GM18502 (cell line): ENCODE measurements around the gene ABCA13.

Experiments used
- ATAC-seq: cut with Tn5 transposase; IDR thresholded peaks from one replicate; pipeline ENCODE4 v1.9.1; 2021; ENCODE audit warnings: mild to moderate bottlenecking; ENCODE audit not compliant: unreplicated experiment, poor library complexity

ABCA13 gene

DNA sequence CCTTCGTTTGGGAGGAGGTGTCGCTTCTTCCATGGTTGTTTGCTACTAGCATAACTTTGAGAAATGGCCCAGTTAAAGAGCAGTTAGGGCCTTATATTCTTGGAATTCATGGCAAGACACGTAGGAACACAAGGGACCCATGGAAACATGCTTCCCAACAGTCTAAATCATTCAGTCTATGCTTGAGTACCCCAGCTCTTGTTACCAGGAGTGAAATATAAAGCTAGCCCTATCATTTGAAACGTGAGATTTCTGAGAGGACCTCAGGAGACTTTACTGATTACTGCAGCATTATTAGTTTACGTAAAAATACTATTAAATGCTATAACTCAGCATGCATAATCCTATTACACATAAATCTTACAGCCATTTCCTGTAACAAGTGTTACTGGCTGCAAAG, 424.5 kb downstream of the ABCA13 start:
- no peak for ATAC-seq

DNA sequence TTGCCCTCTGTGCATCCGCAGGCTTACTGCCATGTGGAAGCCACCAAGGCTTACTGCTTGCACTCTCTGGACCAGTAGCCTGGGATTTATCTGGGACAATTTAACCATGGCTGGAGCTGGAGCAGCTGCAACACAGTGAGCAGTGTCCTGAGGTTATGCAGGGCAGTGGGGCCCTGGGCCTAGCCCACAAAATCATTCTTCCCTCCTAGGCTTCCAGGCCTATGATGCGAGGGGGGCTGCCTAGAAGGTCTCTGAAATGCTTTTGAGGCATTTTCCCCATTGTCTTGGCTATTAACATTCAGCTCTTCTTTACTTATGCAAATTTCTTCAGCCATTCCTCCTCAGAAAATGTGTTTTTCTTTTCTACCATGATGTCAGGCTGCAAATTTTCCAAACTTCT, 439.4 kb downstream of the ABCA13 start:
- ATAC-seq = no peak

DNA sequence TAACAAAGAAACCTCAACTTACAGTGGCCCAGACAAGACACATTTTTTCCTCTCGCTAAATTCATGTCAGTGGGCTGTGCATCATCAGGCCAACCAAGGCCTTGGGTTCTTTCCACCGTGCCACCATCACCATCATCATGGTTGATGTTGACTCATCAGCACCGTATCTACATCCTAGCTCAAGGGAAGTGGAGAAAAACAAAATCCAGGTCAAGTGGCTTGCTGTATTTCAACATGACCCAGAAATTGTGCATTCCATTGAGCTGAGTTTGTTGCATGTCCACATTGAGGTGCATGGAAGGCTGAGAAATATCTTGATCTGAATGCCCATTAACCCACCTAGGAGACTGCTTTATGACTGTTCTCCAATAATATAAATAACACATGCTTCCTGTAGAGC, 440.7 kb downstream of the ABCA13 start:
- no peak for ATAC-seq

DNA sequence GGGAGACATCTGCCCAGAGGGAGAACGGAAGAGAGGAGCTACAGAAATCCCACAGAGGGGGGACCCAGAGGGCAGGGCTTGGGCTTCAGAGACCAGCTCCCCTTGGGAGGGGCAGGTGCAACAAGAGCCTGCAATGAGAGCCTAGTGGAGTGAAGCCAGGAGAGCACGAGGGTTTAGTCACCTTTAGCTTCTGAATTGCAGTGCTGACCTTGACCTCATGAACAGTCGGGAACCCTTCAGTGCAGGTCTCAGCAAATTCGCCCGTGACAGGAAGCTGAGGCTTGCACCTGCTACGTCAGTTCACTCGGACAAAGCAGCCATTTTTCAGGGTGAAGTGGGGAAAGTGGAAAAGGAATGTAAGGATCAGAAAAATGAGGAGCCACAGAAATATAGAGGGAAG, 446.2 kb downstream of the ABCA13 start:
- ATAC-seq = no peak

DNA sequence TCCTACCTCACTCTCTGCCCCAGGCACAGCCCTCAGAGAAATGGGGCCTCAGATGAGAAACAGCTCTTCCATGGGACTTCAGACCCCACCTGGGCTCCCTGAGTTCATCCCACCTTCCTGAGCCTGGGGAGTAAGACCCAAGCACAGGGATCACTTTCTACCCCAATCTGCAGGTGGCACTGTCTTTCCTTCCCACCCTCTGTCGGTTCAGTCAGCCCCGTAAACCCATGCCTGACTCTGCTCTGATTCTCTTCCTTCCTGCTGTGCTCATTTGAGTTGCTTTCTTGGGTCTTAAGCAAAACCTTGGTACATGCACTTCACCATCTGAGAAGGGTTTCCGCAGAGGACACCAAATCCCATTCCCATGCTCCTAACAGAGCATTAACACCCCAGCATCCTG, 446.7 kb downstream of the ABCA13 start:
- no peak for ATAC-seq

DNA sequence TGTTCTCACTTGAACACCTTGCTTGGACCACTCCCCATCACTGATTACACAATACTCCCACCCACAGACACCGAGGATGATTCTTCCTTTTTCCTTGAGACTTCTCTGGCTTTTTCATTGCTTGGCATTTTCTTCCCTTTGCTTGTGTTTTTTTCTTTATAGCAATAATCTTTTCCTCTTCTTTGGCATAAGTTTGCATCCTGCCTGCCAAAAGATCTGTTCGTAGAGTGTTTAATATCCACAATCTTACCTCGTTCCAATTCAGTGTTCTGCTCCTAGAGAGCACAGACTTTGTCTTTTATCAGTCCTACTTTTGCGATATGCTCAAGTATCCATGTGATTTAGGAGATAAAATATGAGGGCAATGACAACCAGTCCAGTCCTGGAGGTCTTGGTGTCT, 449.8 kb downstream of the ABCA13 start:
- ATAC-seq = no peak

DNA sequence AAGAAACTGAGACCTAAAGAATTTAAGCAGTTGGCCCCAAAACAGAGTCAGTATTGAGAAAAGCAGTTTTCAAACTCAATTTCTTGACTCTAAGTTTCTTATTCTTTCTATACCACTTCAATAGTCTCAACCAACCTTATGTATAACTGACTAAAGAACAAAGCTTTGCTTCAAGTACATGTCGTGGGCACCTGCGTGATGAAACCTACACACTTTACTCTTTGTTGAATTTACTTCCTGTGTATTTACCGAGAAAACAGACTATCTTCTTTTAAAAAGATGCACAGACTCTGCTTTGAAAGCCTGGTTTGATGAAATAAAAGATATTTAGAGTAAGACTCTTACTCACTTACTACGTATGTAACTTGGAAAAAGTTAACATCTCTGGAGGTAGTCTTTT, 455.9 kb downstream of the ABCA13 start:
- ATAC-seq = no peak

DNA sequence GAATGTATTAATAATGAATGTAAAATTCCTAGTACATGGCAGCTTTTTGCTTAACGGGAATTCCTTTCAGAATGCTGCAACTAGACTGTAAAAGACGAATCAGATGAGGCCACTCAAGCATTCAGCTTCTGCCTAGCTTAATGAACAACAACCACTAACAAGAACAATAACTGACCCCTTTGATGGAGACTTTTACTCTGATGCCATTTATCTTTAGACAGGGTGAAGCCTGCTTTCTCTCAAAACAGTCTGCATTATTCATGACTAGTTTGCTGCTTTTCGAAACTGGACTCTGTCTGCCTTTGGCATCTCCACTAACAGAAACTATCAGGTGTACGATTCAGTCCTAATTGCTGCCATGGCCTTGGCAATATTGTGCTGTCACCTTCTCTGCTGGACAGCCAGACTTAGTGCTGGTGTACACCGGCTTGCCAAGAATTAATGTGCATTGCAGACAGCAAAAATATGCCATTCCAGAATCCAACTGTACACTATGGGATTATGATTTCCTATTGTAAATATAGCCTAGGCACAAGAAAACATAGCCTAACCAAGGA, 457.6 kb downstream of the ABCA13 start:
- ATAC-seq = no peak

DNA sequence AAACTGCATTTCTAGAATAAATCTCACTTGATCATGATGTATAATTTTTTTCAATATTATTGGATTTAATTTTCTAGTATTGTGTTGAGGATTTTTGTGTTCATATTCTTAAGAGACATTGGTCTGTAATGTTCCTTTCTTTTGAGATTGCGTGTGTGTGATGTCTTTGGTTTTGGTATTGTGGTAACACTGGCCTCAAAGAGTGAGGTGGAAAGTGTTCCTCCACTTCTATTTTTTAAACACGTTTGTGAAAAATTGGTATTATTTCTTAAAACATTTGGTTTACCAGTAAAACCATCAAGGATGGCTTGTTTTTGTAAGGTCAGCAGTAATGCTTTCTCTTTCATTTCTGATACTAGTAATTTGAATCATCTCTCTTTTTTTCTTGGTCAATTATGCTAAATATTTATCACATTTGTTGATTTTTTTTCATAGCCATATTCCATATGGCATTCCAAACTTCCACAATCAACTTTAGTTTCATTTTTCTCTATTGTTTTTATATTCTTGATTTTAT, 462.9 kb downstream of the ABCA13 start:
- ATAC-seq = no peak

DNA sequence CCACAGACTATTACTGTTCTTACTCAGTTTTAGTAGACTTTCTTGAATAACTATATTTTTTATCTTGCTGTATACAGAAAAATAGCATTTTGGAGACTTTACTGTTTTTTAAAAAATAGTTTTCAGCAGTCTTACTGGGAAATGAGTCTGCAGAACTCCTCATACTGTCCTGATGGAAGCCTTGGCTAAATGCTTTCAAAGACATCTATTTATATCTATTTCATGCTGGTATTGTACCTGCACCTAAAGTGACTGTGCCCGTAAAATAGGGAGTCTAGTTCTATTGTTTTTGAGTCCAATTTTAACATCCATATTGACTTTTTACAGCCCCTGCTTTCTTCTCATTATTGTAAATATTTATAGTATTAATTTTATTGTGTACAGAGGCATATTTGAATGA, 464.5 kb downstream of the ABCA13 start:
- no peak for ATAC-seq

DNA sequence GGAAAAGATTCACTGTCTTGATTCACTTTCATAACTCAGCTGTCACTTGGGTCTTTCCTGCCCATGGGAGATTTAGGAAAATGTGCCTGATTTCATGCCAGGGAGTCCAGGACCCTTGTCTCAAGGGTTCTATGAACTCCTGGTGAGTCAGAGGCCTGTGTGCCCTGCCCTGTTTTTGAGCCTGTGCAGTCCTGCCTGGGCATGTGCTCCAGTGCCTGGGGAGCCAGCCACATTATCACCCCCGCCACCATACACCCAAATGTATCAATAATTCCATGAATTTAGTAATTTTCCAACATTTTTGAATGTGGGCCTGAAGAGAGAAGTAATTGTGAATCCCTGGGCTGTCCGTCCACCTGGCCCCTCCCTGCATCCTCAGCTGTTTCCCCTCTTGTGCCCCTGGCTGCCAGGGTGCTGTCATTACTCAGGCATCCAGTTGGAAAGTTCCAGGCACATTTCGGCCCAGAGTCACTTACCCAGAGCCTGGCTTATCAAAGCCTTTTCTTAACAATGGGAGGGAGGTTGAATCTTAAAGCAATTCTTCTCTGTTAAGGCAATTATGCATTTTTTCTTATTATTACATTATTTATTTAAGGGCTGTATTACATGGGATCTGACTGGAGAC, 465.2 kb downstream of the ABCA13 start:
- ATAC-seq = no peak

DNA sequence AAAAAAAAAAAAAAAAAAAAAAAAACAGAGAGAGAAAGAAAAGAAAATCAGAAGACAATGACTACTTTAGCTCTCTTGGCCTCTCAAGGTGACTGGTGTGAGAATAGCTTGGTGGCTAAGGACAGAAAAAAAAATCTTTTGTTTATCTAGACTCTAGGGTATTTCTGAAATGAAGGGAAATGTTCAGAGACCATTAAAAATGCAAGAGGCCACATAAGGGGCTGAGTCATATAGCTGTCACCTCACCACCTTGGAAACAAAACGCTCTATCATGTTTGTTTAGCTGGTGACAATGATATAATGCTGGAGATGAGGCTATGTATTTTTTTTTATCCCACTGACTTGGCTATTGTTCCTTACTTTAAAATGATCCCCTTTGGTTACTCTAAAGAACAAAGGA, 466.1 kb downstream of the ABCA13 start:
- ATAC-seq = no peak

DNA sequence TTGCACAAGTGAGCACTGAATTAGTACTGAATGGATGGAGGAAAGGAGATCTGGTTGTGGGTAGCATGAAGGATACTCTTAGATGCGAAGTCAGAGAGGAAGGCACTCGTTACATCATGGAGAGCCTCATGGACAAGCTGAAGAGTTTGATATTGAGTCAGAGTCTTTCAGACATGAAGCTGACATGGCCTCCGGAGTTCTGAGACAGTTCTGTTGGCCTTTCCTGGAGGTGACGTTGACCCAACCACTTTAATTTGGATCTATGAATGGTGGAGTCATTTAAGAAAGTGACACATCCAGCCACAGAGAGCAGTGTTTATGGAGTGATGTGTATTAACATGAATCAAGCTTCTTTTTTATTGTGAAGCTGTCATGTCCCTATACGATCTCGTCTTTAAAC, 466.8 kb downstream of the ABCA13 start:
- no peak for ATAC-seq

DNA sequence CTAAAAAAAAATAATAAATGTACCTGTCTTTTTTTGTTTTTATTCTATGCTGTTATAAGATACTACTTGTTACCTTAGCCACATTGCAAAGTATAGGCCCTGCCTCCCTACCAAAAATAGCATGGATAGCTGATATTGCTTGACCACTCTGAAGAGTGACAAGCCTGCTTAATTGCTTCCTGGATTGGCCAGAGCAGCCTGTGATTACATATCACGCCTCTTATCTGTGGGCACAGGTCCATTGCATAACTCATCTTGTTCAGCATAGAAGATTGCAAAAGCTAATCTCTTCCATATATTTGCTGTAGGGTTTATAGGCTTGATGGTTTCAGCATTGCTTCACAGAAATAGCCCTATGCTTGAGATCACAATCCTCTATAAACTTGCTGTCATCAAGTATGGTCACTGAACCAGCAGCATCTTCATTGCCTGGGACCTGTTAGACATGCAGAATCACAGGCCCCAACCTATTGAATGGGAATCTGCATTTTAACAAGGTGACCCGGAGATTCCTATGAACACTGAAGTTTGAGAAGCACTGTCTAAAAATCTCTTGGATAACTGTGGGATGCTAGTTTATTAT, 472.3 kb downstream of the ABCA13 start:
- no peak for ATAC-seq

DNA sequence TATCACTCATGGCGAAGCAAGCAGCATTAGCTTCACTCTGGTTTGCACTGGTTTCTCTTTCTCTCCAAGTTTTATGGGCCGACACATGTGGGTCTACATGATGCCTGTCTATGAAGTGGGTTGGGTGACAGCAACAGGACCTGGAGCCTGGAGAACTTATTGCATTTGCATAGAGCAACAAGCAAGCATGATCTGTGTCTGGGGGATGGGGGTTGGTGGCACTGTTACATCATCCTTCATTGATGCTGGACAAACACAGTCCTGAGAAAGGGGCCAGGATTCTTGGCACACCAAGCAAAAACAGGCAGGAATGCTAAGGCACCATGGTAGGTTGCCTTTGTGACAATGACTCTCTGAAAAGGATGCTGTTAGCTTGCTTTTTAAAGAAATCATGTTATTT, 486.9 kb downstream of the ABCA13 start:
- ATAC-seq = no peak

DNA sequence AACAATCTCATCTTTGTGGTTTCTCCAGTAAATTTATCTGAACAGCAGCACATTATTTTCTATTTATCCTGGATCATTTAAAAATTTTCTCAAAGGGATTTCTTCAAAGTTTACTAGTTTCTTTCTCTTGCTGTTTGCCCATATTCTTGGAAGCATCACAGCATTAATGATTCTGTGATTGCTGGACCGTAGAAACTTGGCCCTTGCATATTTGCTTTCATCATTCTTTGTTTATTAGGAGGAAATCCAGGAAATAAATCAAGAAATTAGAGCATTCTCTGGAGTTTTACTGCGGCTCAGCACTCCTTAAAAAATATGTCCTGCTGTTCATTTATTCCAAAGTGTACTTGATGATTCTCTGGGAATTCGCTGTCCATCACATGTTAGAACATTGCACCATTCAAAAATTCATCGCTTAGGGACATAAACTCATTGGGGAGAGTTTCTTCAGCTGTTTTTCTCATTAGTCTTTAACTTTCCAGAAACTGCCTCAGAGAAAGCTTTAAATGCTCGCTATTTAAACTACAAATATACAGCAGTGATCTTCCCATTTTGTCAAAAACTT, 489.1 kb downstream of the ABCA13 start:
- ATAC-seq = no peak

DNA sequence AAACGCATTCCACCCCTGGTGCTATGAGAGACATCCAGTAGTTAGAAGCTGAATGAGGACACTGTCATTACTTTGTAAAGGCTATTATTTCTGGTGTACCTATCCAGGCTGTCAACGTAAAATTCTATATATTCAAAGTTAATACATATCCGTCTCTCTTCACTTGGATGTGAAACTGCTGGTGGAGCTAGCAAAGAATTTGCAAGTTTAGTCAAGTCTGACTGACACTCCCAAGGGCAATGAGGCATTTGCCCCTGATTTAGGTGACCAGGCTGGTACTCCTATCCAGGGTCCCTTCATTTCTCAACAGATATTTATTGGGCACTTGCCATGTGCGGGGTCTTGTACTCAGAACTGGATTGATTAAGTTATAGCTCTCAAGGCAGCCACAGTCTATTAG, 493.0 kb downstream of the ABCA13 start:
- ATAC-seq = no peak

DNA sequence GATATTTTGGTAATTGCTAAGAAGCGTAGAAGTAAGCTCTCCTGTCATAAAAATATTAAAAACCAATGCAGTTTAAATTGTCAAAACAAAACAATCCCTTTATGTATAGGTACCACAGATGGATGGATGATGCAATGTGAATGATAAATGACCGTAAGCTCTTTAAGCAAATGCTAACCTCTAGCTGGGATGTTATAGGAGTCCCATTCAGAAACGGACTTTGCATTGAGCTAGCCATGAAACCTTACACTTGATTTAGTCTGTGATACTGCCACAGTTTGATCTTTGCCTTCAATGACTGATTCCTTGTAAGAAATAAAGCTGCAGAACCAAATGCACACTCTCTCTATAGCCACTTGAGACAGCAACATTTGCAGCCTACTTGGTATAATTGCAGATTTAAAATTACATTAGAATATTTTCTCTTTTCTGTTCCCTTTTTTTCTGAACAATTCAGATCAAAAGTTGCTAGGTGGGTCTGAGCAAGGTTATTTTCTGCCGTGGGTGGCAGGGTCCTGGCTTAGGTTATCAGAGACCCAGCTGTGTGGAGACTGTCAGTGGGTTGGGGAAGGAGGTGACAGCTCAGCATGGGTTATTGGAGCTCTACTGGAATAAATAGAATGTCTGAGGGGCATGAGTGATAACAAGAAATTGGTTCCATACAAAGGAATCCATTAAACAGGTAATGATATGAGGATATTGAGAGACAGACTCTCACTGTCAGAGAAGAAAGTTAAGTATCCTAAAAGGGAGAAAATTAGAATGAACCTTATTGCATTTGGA, 494.3 kb downstream of the ABCA13 start:
- ATAC-seq = no peak

DNA sequence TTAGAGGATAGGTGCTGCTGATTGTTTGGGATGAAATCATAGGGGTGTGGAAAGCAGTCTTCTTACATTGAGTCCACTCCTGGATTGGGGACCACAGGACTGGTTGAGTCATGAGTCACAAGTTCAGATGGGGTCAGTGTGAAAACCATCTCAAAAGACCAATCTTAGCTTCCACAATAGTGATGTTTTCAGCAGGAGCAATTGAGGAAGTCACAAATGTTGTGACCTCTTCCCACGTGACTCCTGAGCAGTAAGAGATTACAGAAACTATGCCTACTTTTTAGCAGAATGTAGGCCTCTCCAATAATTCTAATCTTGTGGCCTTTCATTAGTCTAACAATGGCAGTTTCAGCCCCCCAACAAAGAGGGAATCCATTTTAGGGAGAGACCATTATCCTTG, 496.1 kb downstream of the ABCA13 start:
- no peak for ATAC-seq

DNA sequence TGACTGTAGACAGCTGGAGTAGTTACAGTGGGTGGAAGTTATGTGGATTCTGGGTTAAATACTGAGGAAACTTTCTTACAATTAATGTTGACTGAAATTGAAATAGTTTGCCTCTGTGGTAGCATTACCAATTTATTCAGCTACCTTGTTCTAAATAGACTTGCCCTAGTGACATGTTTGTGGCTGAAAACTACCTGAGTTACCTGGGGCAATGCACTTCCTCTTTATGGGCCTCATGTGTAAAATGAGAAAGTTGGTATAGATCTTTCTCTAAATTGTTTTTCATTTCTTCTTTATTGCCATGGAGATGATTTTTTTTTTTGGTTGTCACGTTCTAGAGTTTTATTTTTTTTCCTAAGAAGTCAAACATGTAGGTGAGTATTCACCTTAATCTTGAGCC, 500.4 kb downstream of the ABCA13 start:
- ATAC-seq = no peak

DNA sequence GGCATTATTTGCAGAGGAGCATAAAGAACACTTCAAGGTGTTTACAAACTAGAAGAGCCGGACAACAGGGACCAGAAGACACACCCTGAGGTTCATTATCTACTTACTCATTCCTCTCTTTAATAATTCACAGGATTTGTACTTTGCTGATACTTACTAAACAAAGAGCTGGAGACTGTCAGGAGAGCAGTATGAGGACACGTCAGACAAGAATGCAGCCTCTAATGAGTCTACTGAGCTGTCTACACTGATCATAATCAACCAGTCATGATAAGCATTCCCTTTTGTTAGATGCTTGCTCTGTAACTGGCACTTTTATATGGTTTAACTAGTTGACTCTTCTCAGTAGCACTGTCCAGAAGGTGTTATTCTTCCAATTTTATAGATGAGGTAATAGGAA, 509.7 kb downstream of the ABCA13 start:
- no peak for ATAC-seq
